Choroid plexus epithelial cell (primary cell): ENCODE data around the gene SERPING1.

Experiments
- DNase-seq: peaks from one replicate; pipeline ENCODE4 v3.0.0-alpha.2; 2010; ENCODE audit warnings: low read depth
- H3K4me3 ChIP-seq: 2 replicates; pipeline ENCODE4 v1.5.1; 2011; ENCODE audit warnings: low read depth, mild to moderate bottlenecking, control low read depth, low read length, moderate library complexity
- CTCF ChIP-seq: conservative IDR thresholded peaks from 2 replicates; pipeline ENCODE4 v1.5.1; 2011; ENCODE audit warnings: low read depth, mild to moderate bottlenecking, control low read depth, inconsistent platforms, low read length, moderate library complexity

Gene SERPING1

GRCh38 chr11:57597916-57598830 is 688 bp downstream of the SERPING1 start:
- H3K4me3 ChIP-seq, result peak overlapping the region; percentile 67
- peak; percentile 69 for DNase-seq
- no peak for TF ChIP-seq CTCF

GRCh38 chr11:57598831-57599155 is 1.3 kb downstream of the SERPING1 start:
- TF ChIP-seq CTCF, result no peak
- DNase-seq, result peak; percentile 55
- H3K4me3 ChIP-seq, result peak overlapping the region; percentile 67

GRCh38 chr11:57599381-57599780 is 1.9 kb downstream of the SERPING1 start:
- DNase-seq, result peak; percentile 16
- TF ChIP-seq CTCF, result no peak
- peak overlapping the region; percentile 67 for H3K4me3 ChIP-seq

DNA sequence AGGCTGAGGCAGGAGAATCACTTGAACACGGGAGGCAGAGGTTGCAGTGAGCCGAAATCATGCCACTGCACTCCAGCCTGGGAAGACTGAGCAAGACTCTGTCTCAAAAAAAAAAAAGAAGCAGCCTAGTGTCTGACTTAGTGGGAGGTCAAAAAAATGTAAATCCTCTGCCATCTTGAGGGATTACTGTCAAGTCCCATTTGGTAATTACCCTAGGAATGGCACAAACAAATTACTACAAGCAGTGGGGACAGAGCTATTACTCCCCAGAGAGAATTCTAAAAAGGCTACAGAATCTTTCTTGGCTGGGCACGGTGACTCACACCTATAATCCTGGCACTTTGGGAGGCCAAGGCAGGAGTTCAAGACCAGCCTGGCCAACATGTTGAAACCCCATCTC is 3.8 kb downstream of the SERPING1 start:
- H3K4me3 ChIP-seq, result no peak overlapping the region
- no peak for DNase-seq

GRCh38 chr11:57604296-57605027 is 7.0 kb downstream of the SERPING1 start:
- no peak for TF ChIP-seq CTCF
- H3K4me3 ChIP-seq, result no peak overlapping the region
- DNase-seq, result no peak

More for the DNA sequence above, 3.8 kb downstream of the SERPING1 start:
- TF ChIP-seq CTCF, result no peak

GRCh38 chr11:57605028-57605420 is 7.5 kb downstream of the SERPING1 start:
- no peak for DNase-seq
- no peak overlapping the region for H3K4me3 ChIP-seq
- TF ChIP-seq CTCF, result no peak
